NCI-H1930 (cell line): Measurements from ENCODE around the gene DAGLB.
"Not testable (repeated sequence)": the region's sequence is repeated elsewhere in the genome, so short reads cannot be mapped to it uniquely, and the experiment has no call there.

Experiments used
- DNase-seq, 2 experiments: peaks; one replicate each; lab custom pipeline; 2025; lab: John Stamatoyannopoulos, UW

Gene DAGLB, protein sequence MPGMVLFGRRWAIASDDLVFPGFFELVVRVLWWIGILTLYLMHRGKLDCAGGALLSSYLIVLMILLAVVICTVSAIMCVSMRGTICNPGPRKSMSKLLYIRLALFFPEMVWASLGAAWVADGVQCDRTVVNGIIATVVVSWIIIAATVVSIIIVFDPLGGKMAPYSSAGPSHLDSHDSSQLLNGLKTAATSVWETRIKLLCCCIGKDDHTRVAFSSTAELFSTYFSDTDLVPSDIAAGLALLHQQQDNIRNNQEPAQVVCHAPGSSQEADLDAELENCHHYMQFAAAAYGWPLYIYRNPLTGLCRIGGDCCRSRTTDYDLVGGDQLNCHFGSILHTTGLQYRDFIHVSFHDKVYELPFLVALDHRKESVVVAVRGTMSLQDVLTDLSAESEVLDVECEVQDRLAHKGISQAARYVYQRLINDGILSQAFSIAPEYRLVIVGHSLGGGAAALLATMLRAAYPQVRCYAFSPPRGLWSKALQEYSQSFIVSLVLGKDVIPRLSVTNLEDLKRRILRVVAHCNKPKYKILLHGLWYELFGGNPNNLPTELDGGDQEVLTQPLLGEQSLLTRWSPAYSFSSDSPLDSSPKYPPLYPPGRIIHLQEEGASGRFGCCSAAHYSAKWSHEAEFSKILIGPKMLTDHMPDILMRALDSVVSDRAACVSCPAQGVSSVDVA

DNA sequence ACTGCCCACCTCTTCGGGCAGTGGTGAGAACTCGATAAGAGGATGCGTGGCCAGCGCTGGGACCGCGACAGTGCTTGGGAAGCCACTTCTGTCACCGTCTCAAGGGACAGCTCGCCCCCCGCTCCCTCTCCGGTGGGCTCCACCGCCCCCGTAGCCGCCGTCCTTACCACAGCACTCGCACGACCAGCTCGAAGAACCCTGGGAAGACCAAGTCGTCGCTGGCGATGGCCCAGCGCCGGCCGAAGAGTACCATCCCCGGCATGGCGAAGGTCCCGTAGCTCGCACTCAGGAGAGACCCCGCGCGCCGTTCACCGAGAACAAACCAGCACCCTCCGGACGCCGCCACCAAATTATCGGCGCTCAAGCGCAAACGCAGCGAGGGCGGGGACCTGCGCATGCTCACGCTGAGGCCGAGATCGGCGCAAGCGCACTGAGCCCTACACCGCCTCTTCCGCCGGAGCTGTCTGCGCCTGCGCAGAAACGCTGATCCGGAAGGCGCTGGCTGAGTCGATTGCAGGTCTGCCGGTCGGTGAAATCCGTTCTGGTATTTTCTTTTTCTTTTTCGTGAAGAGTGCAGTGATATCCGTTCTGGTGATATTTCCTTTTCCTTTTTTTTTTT is at the start of gene DAGLB:
DAGLB (minus strand) TSS at position 374 of the 619 bp plus-strand sequence; CDS start at position 262, 112 bp downstream.
- peak; percentile 91 to 95 for DNase-seq

DNA sequence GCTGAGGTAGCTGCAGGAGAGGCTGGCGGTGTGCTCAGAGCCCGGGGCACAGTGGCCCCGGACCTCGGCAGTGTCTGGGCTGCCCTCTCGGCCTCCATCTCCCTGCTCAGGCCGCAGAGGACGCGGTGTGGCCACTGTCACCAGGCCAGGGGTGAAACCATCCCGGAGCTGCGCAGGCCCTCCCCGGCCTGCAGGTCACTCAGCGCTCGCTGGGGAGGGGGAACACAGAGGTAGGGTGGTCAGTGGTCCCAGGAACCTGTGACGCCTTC is 49.8 kb upstream of the DAGLB start:
- no peak for DNase-seq

GRCh38 chr7:6496842-6497636 is 49.3 kb upstream of the DAGLB start:
- DNase-seq: no peak

DNA sequence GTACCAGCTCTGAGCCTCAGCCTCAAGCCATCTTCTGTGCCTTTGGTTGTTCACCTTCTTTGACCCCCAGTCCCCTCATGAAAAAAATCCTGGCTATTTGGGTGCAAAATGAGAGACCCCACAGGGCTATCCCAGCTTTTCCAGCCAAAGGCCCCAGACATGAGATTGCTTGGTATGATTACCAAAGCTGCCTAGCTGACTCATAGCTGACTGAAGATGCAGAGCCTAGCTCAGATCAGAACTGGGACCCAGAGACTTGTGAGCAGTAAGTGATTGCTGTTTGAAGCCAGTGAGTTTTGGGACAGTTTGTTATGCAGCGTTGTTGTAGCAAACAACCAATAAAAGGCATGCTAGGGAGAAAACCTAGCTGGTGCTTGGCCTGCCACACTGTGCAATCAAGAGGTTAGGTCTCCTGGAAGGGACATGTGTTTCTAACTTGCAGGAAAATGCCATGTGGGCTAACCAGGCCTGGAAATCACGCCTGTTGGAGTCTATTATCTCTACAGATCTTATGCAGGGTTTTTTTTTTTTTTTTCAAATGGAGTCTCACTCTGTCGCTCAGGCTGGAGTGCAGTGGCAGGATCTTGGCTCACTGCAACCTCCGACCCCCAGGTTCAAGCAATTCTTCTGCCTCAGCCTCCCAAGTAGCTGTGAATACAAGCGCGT is 48.0 kb upstream of the DAGLB start:
- no peak for DNase-seq

DNA sequence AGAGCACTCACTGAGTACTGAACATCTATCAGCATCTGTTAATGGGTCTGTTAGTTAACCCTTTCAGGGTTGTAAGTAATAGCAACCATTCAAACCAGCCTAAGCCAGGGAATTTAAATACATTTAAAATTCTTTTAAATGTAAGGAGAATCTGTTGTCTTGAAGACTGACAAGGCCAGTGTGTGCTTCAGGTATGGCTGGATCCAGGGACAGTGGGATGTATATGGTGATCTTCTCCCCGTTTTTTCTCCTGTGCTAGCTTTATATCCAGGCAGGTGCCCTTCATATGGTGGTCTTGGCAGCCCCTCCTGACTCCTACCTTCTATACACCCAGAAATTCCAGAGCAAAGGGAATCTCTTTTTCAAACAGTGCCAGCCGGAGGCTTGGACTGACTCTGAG is 46.6 kb upstream of the DAGLB start:
- DNase-seq: no peak

DNA sequence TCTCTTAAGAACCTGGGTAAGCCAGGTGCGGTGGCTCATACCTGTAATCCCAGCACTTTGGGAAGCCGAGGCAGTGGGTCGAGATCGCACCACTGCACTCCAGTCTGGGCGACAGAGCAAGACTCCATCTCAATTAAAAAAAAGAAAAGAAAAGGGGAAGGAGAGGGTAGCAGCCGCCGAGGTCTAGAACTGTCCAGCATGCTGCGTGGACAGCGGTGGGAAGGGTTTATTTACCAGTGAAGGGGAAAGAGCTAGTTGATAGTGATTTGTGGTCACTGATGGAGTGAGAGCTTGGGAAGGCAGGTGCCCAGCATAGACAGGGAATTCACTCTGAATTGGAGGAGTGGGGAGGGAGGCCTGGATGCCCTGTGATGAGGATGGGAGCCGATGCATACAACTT is 43.4 kb upstream of the DAGLB start:
- DNase-seq: no peak

- DNase-seq: no peak
Measured at GRCh38 chr7:6489612-6490011, 41.9 kb upstream of the DAGLB start.

- no peak for DNase-seq
Measured at GRCh38 chr7:6487184-6487545, 39.4 kb upstream of the DAGLB start.

DNA sequence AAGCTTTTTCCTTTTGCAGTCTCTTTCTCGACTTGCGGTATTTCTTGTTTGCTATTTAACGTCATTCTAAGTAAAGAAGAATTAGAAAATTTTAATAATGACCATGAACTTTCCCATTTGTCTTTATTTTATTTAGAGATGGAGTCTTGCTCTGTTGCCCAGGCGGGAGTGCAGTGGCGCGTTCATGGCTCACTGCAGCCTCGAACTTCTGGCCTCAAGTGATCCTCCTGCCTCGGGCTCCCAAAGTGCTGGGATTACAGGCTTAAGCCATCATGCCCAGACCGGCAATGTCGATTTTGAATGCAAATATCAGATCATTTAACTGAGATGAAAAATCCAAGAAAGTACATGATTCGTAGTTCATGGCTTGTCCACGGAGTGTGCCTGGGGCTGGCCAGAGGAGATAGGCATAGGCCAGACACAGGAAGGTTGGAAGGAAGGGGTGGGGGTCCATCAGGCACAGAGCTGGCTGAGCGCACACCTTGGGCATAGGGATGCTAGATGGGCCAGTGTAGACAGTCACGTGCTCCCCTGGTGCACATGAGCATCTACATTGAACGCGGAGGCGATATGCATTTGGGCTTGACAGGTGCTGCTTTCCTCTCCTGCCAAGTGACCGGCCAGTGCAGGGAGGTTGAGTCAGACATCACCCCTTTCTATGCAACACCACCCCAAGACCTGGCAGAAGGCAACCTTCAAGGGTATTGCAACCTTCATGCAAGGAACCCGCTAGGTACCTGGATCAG is 38.9 kb upstream of the DAGLB start:
- DNase-seq: no peak

- no peak for DNase-seq
Measured at GRCh38 chr7:6482743-6483119, 35.0 kb upstream of the DAGLB start.

DNA sequence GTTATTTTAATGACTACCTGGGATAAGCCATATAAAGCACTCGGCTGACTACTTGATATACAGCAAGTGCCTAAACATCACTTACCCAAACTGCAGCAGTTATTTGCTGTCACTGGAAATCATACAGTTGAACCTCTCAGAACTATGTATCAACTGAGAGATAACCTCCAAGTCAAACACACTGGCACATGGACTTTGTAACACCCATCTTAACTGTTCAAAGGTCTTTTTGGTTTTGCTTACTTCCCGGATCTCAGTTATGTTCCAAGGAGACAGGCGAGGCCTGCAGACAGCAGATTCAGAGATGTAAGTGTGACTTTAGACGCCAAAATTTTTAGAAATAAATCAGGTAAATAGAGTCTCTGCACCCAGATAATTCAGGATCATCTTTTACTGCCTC is 34.6 kb upstream of the DAGLB start:
- DNase-seq: no peak

- no peak for DNase-seq
Measured at GRCh38 chr7:6481445-6481844, 33.7 kb upstream of the DAGLB start.

DNA sequence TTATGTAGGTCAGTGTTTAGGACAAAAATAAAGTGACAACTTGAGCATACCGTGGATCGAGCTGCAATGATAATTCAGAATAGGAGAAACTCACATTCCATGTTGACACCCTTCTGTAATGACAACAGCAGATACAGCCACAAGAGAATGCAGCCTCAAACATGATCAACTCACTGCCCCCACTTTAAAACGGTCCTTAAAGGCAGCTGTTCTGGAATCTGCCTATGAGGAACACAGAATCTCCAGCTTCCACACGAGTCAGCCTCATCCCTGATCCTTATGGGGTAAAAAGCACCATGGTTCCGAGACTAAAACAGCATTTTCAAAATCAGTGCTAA is 32.5 kb upstream of the DAGLB start:
- no peak for DNase-seq

- no peak for DNase-seq
Measured at GRCh38 chr7:6479067-6479466, 31.3 kb upstream of the DAGLB start.

- no peak for DNase-seq
Measured at GRCh38 chr7:6478186-6478585, 30.4 kb upstream of the DAGLB start.

DNA sequence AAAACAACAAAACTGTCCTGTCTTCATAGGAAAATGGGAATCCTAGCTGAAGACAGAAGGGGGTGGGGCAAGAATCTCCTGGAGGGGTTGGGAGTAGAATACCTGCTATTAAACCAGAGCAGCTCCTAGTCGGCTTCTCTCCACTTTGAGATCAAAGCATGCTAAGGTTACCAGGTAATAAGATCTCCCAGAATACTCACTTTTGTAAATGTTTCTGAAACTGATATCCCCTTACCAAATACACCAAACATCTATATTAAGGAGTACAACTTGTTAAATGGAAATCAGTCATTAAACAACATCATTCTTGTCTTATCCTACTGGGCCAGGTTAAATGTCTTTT is 29.5 kb upstream of the DAGLB start:
- DNase-seq: no peak

- no peak for DNase-seq
Measured at GRCh38 chr7:6476596-6477317, 29.0 kb upstream of the DAGLB start.

- DNase-seq: no peak
Measured at GRCh38 chr7:6475433-6476186, 27.9 kb upstream of the DAGLB start.

GRCh38 chr7:6465862-6466261 is 18.1 kb upstream of the DAGLB start:
- DNase-seq: no peak

DNA sequence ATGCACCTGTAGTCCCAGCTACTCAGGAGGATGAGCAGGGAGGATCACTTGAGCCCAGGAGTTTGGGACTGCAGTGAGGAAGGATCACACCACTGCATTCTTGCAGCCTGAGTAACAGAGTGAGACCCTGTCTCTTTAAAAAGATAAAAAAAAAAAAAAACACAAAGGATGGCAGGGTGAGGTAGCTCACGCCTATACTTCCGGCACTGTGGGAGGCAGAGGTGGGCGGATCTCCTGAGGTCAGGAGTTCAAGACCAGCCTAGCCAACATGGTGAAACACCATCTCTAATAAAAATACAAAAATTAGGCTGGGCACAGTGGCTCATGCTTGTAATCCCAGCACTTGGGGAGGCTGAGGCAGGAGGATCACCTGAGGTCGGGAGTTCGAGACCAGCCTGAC is 15.9 kb upstream of the DAGLB start:
- not testable (repeated sequence) for DNase-seq
